Hematopoietic multipotent progenitor cell treated with erythropoietin and hydrocortisone succinate and interleukin-3 and kit ligand, for 4 days (in vitro differentiated cells): ENCODE data around the gene MN1.

Experiments used
- DNase-seq: peaks from one replicate; pipeline ENCODE4 v3.0.0-alpha.2; 2015

MN1 gene

GRCh38 chr22:27709919-27710675, 91.5 kb downstream of the MN1 start:
- peak; percentile 50 for DNase-seq

- no peak for DNase-seq
These were observed 95.1 kb downstream of the MN1 start for GRCh38 chr22:27706489-27706888.

DNA sequence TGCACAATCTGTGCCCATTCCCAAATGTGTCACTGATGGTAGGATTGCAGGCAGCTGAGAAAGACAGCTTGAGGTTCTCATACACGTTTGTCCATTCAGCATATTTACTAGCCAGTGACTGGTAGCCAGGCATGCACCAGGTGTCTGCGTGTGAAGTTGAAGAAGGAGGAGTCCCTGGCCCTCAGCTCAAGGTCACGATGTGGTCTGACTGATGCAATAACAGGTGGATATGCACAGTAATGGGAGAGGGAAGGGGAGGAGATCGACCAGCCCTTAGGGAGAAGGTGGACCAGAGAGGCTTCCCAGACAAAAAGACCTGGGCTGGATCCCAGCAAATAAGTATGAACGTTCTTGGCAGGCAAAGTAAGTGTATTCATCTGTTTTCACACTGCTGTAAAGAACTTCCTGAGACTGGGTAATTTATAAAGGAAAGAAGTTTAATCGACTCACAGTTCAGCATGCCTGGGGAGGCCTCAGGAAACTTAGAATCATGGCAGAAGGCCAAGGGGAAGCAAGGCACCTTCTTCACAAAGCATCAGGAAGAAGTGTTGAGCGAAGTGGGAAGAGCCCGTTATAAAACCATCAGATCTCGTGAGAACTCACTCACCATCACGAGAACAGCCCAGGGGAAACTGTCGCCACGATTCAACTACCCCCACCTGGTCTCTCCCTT, 96.0 kb downstream of the MN1 start:
- DNase-seq = no peak

- no peak for DNase-seq
These were observed 97.0 kb downstream of the MN1 start for GRCh38 chr22:27704581-27704980.

- no peak for DNase-seq
These were observed 102.1 kb downstream of the MN1 start for GRCh38 chr22:27699383-27700019.

- DNase-seq = no peak
These were observed 102.7 kb downstream of the MN1 start for GRCh38 chr22:27698813-27699212.
